GM19324 (cell line): Measurements from ENCODE around the gene XRCC4.

Experiments used
- ATAC-seq: cut with Tn5 transposase; IDR thresholded peaks from one replicate; pipeline ENCODE4 v1.9.1; 2021; ENCODE audit warnings: mild to moderate bottlenecking, moderate library complexity; ENCODE audit not compliant: unreplicated experiment, low FRiP score

The XRCC4 gene

GRCh38 chr5:83069096-83069799 is 8.1 kb upstream of the XRCC4 start:
- ATAC-seq = no peak

DNA sequence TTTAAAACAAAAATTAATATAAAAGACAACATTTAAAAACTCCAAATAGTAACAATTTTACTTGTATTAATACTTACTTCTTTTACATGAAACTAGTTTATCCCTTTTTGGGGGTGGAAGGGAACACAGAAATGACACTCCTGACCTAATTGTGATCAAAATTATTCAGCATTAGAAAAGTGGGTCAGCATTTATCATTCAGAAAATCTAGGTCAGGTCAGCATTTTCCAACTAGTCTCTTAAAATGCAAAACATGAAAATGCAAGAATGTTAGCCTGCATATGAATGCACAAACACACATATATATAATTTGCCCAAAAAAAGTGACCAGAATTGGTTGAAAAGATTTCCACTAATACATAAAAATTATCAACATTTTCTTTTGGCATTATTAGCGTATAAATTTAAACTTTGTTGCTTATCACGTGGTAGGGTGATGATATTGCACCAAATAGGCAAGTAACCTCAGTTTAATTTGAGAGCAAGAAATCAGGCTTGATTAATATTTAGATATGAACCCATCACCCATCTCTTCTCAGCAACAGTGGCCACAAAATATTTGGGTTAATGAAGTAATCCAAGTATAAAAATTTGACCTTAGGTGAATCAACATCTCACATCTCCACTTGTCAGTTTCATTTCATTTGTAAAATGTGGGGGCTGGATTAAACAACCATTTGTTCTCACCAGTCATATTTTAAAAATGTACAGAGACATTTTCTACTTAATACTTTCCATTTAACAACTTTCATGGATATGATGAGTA is 5.9 kb upstream of the XRCC4 start:
- no peak for ATAC-seq

DNA sequence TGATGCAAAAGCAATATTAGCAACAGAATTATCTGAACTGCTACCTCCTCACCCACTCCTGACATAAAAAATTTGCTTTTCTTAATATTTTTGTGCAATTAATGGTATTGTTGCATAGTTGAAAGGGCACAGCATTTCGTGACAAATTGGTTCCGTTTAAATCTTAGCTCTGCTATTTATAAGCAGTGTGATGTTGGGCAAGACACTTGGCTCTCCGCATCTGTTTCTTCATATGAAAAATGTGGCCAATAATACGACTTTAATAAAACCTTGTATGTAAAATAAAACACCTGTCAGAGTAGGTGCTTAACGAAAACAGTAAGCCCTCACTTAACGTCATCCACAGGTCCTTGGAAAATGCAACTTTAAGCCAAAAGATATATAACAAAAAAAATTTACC is 4.4 kb upstream of the XRCC4 start:
- ATAC-seq = no peak

DNA sequence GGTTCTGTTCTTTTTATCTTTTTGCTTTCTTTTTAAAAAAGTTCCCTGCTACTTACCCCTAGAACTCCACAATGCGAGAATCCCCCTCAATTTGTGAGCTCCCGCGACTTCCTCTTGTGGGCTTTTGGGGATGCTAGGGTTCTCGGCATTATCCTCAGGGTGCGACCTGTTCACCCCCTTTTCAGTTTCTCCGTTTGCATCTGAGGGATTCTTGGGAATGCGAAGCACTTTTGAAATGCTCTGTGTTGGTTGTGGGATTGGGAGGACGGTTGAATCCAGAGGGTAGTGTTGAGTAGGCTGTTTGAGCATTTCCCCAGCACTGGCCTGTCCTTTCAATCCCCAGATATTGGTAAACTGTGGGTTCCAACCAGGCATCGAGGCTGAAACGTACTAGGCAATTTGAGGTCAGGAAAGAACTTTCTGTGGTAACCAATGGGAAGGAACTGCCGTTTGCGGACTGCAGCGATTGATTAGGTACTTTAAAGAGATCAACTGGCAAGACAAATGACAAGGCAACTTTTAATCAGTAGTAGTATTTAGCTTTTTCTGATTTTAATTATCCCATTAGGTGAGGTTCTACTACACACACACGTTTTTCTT is 415 bp downstream of the XRCC4 start:
- peak; percentile 6 for ATAC-seq

- no peak for ATAC-seq
Measured at GRCh38 chr5:83082750-83083149, 5.4 kb downstream of the XRCC4 start.

DNA sequence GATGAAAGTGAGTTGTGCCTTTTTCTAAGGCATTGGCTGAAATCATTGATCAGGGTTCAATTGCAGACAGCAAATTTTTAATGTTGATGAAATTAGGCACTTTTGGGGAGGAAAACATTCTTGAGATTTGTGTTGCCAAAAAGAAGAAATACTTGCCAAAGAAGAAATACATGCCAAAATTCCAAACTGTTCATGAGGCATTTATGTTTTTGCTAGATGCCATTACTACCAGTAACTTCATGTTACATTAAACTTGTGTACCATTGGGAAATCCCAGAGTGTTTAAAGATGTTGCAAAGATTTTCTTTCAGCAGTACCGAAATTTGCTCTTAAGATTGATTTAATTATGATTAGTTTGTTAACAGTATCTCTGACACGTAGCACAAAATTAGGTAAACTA is 7.0 kb downstream of the XRCC4 start:
- ATAC-seq = no peak

- no peak for ATAC-seq
Measured at GRCh38 chr5:83085106-83085505, 7.8 kb downstream of the XRCC4 start.

GRCh38 chr5:83090169-83090568 is 12.8 kb downstream of the XRCC4 start:
- ATAC-seq = no peak

DNA sequence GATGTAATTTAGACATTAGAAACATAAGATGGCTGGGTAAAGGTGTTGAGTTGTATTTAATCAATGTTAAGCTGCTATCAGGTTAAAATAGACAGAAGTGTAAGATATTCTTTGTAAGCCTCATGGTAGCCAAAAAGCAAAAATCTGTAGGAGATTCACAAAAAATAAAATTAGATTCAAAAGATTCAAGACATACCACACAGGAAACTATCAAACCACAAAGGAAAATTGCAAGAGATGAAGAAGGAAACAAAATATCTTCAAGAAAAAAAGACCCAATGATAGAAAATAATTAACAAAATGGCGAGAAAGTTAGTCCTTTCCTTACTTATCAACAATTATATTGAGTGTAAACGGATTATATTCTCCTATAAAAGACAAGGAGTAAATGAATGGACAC is 15.3 kb downstream of the XRCC4 start:
- no peak for ATAC-seq

GRCh38 chr5:83093692-83094091 is 16.3 kb downstream of the XRCC4 start:
- ATAC-seq = no peak

- no peak for ATAC-seq
Measured at GRCh38 chr5:83095163-83095956, 18.0 kb downstream of the XRCC4 start.

DNA sequence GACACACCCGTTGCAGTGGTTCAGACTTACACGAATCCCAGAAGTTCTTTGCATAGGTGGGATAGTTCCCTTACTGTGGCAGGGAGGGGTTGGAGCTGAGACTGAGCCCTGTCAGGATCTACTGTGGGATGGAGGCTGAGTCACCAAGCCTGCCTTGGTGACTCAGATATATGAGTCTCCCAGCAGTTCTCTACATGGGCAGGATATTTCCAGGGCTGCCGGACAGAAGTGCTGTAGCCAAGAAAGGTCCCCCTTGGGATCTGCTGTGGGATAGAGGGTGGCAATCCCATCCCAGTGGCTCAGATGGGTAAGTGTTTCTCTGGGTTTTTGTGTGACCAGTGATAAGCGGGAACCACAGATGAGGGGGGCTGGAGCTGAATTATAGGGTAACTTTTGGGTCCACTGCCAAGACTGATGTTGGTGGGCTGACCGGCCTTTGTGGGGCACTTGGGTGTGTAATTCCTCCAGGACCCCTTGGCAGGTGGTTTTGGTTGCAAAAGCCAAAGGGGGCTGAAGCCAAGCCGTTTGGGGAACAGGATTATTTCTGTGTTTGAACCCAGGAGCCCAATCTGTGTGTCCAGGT is 18.7 kb downstream of the XRCC4 start:
- no peak for ATAC-seq

DNA sequence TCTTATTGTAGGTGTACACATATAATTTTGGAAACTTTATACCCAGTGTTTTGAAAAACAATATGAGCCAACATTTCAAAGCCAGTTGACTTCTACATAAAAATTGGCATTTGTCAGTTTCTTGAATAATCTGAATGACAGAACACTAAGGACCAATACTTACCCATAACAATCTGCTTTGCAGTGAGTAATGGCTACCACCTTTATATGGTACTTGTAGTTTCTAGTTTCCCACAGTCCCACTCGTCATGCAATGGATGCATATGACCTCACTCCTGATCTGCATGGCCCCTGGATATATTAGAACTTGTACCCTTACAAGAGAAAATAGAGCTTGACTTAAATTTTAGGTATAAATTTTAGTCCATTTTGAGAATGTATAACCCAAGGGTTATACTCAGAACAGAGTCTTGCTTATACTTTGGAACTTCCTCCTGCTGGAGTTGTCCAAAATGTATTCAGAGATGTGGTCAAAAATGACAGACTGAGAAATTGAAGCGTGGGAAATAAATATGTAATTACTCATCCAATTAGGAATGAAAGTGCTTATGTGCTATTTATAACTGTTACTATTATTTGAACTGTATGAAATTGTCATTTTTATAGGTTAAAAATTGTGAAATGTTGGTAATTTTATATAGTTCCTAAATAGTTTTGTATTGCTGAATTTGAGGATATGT is 19.5 kb downstream of the XRCC4 start:
- no peak for ATAC-seq

- no peak for ATAC-seq
Measured at GRCh38 chr5:83097689-83098231, 20.4 kb downstream of the XRCC4 start.

- ATAC-seq = no peak
Measured at GRCh38 chr5:83099001-83099400, 21.7 kb downstream of the XRCC4 start.

DNA sequence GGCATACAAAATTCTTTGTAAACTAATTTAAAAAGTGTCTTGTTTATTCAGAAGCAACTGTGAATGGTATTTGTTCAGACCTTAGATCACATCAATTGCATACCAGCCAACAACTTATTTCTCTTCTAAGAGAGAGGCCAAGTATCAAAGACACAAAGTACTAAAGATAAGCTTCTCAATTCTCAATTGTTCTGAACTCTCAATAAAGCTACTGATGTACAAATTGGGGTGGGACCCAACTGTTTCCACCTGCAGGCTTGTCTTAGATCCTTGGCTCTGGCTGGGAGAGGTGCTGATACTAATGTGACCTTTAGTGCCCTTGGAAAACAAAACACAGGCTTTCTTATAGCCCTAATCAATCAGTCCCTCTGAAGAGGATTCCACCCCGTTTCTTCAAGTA is 22.1 kb downstream of the XRCC4 start:
- ATAC-seq = no peak

GRCh38 chr5:83101514-83101913 is 24.2 kb downstream of the XRCC4 start:
- ATAC-seq = no peak

DNA sequence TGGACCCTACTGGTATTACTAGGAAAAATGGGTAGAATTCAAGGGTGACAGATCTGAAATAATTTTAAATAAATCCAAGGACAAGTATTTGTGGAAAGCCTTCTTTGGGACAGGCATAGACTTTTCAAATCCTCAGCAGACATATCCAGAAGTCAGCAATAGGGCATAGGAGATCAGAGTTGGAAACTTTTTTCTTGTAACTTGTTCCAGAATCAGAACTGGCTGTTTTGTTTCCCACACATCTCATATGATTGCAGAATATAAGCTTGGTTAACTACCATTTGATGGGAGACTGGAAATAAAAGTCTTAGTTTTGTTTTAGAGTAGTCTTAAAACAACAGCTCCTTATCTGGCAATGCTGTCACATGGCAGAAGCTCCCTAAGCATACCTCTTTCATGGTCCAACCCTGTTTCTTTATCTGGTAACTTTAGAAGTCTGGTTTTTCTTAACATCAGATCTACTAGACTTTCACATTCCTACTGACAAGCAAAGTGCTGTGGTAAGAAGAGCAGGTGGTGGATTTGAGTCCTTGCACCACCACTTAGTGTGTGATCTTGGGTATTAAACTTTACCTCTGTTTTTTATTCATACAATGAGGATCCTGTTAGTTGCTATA is 25.1 kb downstream of the XRCC4 start:
- no peak for ATAC-seq

DNA sequence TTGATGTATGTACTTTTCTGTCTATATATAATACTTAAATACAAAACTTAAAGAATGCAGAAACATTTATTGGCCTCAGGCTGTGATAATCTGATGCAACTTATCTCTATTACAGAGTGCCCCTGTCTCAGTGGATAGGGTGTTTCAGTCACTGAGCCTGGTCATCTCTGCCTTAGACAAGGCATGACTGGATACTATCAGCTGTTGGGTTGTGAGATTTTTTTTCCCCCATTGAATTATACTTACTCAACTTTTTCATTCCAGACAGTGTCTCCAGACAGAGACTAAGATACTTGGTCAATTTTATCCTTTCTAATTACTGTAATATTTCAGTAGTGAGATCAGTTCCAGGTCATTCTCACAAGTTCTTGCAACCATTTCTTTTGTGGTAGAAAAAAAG is 26.7 kb downstream of the XRCC4 start:
- ATAC-seq = no peak
